OCI-LY3 (cell line): ENCODE measurements around the gene TLDC2.

ENCODE experiments used
- H2AFZ ChIP-seq: fragments of 200-600, 300-600 bp; shearing (Covaris generic); 2 replicates; pipeline ENCODE4 v1.6.0; 2014; ENCODE audit warnings: antibody characterized with exemption, low read depth, low read length
- H3K27ac ChIP-seq: fragments of 200-600, 300-600 bp; sonication (generic); 2 replicates; pipeline ENCODE4 v1.5.1; 2014; ENCODE audit warnings: mild to moderate bottlenecking, low read length, moderate library complexity, mixed read lengths
- H3K27me3 ChIP-seq: fragments of 200-600, 300-600 bp; sonication (generic); 2 replicates; pipeline ENCODE4 v1.6.1; 2014; ENCODE audit warnings: low read depth, low read length, mixed read lengths
- H3K36me3 ChIP-seq: fragments of 200-600, 300-600 bp; sonication (generic); replicated peaks from 2 replicates; pipeline ENCODE3; 2014; ENCODE audit warnings: low read depth, low read length, mixed read lengths
- H3K4me1 ChIP-seq: fragments of 300-600, 200-600 bp; sonication (generic); 2 replicates; pipeline ENCODE4 v1.6.1; 2014; ENCODE audit warnings: low read length, mixed read lengths
- H3K4me2 ChIP-seq: fragments of 200-600, 300-600 bp; sonication (generic); 2 replicates; pipeline ENCODE4 v1.6.1; 2014; ENCODE audit warnings: low read length, mixed read lengths
- H3K4me3 ChIP-seq: fragments of 300-600, 200-600 bp; sonication (generic); 2 replicates; pipeline ENCODE4 v1.5.1; 2014; ENCODE audit warnings: antibody characterized with exemption, mild to moderate bottlenecking, low read length, moderate library complexity
- H3K79me2 ChIP-seq: fragments of 300-600, 200-600 bp; shearing (Covaris generic); 2 replicates; pipeline ENCODE4 v1.6.1; 2014; ENCODE audit warnings: mild to moderate bottlenecking, low read length, mixed read lengths
- H3K9ac ChIP-seq: fragments of 300-600, 200-600 bp; shearing (Covaris generic); 2 replicates; pipeline ENCODE4 v1.6.0; 2014; ENCODE audit warnings: mild to moderate bottlenecking, low read length, moderate library complexity
- H3K9me3 ChIP-seq: fragments of 200-600, 300-600 bp; shearing (Covaris generic); 2 replicates; pipeline ENCODE4 v1.6.1; 2014; ENCODE audit warnings: low read length, mixed read lengths; ENCODE audit not compliant: insufficient read depth
- H4K20me1 ChIP-seq: fragments of 200-600, 300-600 bp; sonication (generic); 2 replicates; pipeline ENCODE4 v1.6.1; 2016; ENCODE audit warnings: low read length, mixed read lengths; ENCODE audit not compliant: insufficient read depth
- CTCF ChIP-seq: fragments of 200-600, 300-600 bp; sonication (generic); IDR thresholded peaks from 2 replicates; pipeline ENCODE4 v1.5.1; 2014; ENCODE audit warnings: antibody characterized with exemption, low read length, low read depth
- EZH2phosphoT487 ChIP-seq: fragments of 200-600 bp; shearing (Covaris generic); IDR thresholded peaks from 2 replicates; pipeline ENCODE4 v1.6.1; 2018; ENCODE audit warnings: antibody characterized with exemption, mixed run types, low read depth

Gene TLDC2

GRCh38 chr20:36860811-36861624 is 14.9 kb upstream of the TLDC2 start:
- Histone ChIP-seq H3K79me2 (peaks cover 18% of the 10 kb centered on the region), H3K9me3 (no peaks in the 10 kb centered on the region), H3K4me3 (peak overlapping the region; percentile 45; the same call in 1 of the 2 replicates), H3K27ac (no peak overlapping the region), H3K9ac (peak overlapping the region; percentile 24; the same call in 1 of the 2 replicates), H3K4me2 (peak overlapping the region; percentile 63), H3K27me3 (no peaks in the 10 kb centered on the region), H2AFZ (no peak overlapping the region), H3K4me1 (peaks cover 33% of the 10 kb centered on the region), H4K20me1 (no peaks in the 10 kb centered on the region; the same call in 1 of the 2 replicates), H3K36me3 (no peaks in the 10 kb centered on the region)
- TF ChIP-seq CTCF: no peak
- TF ChIP-seq EZH2phosphoT487: no peak

GRCh38 chr20:36861625-36861874 is 14.4 kb upstream of the TLDC2 start:
- TF ChIP-seq EZH2phosphoT487 (no peak), CTCF (no peak)
- peaks cover 36% of the 10 kb centered on the region for H3K4me1 ChIP-seq
- no peaks in the 10 kb centered on the region for H3K27me3 ChIP-seq
- peak overlapping the region; percentile 45; the same call in 1 of the 2 replicates for H3K4me3 ChIP-seq
- peak overlapping the region; percentile 63 for H3K4me2 ChIP-seq
- no peaks in the 10 kb centered on the region for H3K36me3 ChIP-seq
- peaks cover 18% of the 10 kb centered on the region for H3K79me2 ChIP-seq
- no peaks in the 10 kb centered on the region for H3K9me3 ChIP-seq
- peak overlapping the region; percentile 24; the same call in 1 of the 2 replicates for H3K9ac ChIP-seq
- H3K27ac ChIP-seq: no peak overlapping the region
- no peak overlapping the region for H2AFZ ChIP-seq
- H4K20me1 ChIP-seq: no peaks in the 10 kb centered on the region; the same call in 1 of the 2 replicates

GRCh38 chr20:36861875-36862801 is 13.8 kb upstream of the TLDC2 start:
- Histone ChIP-seq H2AFZ (no peak overlapping the region), H3K9me3 (no peaks in the 10 kb centered on the region), H4K20me1 (no peaks in the 10 kb centered on the region; the same call in 1 of the 2 replicates), H3K27me3 (no peaks in the 10 kb centered on the region), H3K9ac (peak overlapping the region; percentile 24; the same call in 1 of the 2 replicates), H3K79me2 (peaks cover 18% of the 10 kb centered on the region), H3K4me3 (peak overlapping the region; percentile 45; the same call in 1 of the 2 replicates), H3K36me3 (no peaks in the 10 kb centered on the region), H3K27ac (no peak overlapping the region), H3K4me1 (peaks cover 41% of the 10 kb centered on the region), H3K4me2 (peak overlapping the region; percentile 63)
- TF ChIP-seq EZH2phosphoT487 (no peak), CTCF (no peak)
